HG03432 (cell line): Measurements from ENCODE around the gene MTAP.

Experiments
- ATAC-seq: cut with Tn5 transposase; IDR thresholded peaks from one replicate; pipeline ENCODE4 v1.9.1; 2021; ENCODE audit warnings: mild to moderate bottlenecking, moderate library complexity; ENCODE audit not compliant: unreplicated experiment

MTAP gene

DNA sequence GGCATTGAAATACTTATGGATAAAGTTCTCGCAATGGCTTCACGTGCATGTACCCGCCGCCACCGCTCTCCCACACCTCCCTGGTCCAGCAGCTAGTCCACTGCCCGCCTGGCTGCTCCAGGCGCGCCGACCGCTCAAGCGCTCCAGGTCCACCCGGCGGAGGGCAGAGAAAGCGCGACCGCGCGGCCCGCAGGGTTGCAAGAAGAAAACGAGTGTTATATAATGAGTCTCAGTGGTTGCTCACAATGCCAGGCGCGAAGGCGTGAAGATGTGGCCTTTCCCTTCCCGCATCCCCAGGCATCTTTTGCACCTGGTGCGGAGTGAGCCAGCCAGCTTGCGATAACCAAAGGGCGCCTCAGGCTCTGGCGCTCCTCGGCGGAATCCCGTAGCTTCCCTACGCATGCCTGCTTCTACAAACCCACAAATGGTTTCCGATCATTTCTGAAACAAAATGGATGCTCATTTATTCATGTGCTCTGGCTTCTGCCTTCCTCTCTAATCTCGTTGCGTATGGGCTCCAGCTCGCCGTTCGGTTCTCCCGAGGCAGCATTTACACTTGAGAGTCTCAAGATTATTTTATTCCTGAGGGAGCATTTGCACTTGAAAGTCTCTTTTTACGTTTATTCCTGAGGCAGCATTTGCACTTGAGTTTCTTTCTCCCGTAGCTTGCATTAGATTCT is 166.0 kb downstream of the MTAP start:
- no peak for ATAC-seq

DNA sequence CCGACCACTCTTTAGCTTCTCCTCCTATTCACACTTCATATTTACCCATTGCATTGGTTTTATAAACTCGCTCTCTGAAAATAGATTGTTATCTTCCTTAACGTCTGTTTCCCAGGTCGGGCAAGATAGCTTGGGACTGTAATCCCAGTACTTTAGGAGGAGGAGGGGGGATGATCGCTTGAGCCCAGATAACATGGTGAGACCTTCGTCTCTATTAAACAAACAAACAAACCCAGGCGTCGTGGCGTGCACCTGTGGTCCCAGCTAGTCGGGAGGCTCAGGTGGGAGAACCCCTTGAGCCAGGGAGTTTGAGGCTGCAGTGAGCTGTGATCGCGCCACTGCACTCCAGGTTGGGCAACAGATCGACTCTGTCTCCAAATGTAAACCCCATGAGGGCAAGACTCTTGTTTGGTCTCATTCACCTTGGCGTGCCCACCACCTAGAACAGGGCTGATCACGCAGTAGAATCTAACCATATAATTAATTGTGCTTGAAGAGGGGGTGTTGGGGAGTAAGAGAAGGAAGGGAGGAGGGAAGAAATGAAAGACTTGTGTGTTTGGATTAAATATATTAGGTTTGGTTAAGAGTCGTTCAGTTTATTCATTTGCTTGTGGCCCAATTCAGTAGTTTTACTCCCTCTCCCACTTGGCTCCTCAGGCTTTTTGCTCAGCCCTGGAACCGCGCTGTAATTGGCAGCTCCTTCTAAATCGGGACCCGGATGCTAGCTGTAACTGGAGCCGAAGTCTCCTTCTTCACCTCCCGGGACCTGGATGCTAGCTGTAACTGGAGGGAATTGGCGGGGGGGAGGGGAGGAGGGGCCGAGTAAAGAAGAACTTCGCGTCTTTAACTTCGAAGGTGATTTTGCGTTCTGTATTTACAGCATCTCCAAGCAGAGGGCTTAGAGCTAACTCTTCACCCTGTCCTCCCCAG is 166.8 kb downstream of the MTAP start:
- no peak for ATAC-seq

DNA sequence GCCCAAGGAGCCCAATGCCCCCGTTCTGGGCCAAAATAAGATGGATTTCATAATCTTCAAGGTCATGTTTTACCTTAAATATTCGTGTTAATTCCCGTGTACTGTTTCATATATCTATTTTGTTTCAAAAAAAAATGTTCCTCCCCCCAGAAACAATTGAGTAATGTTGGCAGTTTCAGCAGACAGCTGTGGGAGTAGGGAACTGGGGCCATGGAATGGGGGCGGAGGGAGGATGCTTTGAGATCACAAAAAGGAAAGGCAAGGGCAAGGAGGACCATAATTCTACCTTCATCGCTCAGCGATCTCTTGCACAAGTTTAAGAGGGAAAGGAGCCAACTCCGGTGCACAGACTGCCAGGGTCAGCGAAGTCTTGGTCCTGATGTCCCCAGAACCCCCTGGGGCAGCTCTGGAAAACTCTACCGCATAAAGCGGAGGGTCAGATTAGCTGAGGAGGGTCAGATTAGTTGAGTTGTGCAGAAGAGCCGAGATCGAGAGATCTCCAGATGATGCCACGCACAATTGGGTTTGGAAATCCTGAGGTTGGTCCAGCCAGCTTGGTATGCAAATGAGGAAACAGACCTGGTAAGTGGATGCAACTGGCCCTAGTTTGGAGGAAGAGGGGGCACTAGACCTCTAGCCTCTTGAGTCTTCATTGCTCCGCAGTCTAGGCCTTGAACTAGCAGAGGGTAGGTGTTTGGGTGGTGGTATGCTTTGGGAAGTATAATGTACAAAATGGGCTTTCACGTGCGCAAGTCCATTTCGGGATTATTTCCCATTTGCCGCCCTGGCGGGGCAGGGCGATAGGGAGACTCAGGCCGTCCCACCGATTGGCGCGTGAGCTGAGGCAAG is 167.7 kb downstream of the MTAP start:
- no peak for ATAC-seq

DNA sequence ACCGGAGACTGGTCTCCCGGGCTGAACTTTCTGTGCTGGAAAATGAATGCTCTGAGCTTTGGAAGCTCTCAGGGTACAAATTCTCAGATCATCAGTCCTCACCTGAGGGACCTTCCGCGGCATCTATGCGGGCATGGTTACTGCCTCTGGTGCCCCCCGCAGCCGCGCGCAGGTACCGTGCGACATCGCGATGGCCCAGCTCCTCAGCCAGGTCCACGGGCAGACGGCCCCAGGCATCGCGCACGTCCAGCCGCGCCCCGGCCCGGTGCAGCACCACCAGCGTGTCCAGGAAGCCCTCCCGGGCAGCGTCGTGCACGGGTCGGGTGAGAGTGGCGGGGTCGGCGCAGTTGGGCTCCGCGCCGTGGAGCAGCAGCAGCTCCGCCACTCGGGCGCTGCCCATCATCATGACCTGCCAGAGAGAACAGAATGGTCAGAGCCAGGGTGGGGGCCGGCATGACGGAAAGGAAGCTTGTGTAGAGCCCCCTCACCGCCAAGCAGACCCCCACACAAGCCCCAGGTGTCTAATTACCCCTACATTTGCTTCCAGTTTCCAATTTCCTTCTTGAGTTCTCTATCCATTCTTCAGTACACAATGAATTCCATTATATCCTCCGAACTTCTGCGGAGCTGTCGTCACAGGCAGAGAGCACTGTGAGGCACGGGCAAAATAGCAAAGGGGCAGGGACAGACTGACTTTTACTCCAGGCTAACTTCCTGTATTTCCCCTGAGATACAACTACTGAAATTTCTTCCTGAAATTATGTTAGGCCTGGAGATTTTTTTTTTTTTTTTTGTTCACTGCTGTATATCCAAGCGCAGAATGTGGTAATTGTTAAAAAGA is 168.6 kb downstream of the MTAP start:
- ATAC-seq = no peak

DNA sequence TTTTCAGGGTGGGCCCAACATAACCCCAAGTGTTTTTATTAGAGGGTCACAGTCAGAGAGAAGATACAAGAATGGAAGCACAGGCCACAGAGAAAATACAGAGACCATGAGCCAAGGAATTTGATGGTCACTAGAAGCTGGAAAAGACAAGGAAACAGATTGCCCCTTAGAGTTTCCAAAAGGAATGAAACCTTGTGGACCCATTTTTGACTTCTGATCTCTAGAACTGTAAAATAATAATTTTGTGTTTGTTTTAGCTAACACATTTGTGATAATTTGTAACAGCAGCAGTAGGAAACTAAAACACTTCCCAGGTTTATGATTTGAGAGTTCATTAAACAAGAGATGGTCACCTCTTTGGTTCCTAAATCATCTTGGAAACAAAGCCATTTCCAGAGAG is 169.9 kb downstream of the MTAP start:
- ATAC-seq = no peak

DNA sequence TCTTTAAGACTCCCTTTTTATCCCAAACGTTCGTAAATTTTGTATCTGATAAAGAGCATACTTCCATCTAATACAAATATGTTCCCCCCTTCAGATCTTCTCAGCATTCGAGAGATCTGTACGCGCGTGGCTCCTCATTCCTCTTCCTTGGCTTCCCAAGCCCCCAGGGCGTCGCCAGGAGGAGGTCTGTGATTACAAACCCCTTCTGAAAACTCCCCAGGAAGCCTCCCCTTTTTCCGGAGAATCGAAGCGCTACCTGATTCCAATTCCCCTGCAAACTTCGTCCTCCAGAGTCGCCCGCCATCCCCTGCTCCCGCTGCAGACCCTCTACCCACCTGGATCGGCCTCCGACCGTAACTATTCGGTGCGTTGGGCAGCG is 171.9 kb downstream of the MTAP start:
- no peak for ATAC-seq

DNA sequence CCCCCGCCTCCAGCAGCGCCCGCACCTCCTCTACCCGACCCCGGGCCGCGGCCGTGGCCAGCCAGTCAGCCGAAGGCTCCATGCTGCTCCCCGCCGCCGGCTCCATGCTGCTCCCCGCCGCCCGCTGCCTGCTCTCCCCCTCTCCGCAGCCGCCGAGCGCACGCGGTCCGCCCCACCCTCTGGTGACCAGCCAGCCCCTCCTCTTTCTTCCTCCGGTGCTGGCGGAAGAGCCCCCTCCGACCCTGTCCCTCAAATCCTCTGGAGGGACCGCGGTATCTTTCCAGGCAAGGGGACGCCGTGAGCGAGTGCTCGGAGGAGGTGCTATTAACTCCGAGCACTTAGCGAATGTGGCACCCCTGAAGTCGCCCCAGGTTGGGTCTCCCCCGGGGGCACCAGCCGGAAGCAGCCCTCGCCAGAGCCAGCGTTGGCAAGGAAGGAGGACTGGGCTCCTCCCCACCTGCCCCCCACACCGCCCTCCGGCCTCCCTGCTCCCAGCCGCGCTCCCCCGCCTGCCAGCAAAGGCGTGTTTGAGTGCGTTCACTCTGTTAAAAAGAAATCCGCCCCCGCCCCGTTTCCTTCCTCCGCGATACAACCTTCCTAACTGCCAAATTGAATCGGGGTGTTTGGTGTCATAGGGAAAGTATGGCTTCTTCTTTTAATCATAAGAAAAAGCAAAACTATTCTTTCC is 172.4 kb downstream of the MTAP start:
- peak; percentile 76 for ATAC-seq

DNA sequence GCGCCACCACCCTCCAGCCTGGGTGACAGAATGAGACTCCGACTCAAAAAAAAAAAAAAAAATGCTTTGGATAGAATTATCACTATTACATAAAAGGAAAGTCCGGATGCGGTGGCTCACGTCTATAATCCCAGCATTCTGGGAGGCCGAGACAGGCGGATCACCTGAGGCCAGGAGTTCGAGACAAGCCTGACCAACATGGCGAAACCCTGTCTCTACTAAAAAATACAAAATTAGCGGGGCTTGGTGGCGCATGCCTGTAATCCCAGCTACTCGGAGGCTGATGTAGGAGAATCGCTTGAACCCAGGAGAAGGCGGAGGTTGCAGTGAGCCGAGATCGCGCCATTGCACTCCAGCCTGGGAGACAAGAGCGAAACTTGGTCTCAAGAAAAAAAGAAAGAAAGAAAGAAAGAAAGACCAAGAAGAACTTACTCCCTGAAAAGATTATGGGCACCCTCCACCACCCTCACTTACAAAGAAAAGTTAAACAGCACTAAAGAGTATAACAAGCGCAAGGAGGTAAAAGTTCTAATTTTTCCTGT is 174.0 kb downstream of the MTAP start:
- ATAC-seq = no peak

DNA sequence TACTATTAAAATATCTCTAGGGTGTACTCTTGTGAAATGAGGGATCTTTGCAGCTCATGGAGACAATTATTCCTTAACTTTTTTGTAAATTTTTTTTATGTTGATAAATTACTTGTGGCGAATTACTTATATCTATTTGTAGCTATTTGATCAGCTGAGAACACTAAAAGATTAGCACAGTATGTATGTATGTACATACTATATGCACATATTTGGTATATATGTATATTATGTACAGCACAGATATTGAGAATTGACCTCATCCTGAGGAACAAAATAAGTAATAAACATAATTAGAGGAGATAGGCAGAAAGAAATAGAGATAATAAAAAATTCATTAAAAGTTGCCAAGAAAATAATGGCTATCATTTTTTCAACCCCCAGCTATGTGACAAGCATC is 180.0 kb downstream of the MTAP start:
- ATAC-seq = no peak

DNA sequence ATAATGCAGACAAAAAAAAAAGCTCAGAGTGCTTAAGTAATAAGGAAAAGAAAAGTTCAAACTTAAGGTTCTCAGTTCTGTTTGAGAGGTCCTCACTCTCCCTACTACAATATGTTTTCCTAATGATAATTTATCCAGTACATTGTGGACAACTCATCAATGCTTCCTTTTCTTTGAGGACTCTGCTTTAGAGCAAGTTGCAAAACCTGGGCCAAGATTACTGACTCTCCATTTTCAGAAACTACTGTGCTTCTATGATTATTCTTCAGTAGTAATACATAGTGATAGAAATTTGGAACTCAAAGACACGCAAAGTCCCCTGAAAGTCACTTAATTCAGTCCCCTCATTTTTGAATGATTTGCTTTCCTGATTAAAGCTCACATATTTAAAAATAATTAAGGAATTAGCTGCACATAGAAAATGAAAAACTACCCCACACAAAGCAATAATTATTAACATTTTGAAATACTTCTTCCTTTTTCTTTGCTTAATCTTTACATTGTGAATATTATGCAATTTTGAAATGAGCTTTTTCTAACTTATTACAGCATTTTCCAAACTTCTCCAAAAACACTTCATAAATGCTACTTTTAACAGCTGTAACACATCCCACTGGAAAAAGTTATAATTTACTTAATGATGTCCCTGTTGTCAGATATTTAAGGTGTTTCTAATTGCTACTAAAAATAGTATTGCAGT is 180.6 kb downstream of the MTAP start:
- no peak for ATAC-seq

DNA sequence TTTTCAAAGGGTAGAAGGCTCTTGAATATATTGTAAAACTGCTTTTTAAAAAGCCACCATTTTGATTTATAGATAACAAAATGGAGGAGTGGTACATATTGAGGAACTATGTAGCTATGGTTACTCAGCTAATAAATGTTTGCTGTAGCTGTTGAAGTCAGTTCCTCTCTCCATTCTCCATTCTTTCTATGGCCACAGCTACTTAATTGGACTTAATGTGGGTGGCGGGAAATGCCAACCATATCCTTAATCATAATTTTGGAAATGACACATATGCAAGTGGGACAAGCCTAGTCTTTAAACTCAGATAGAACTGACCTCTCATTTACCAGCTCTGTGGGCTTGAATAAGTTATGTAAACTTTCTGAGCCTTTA is 181.1 kb downstream of the MTAP start:
- no peak for ATAC-seq

DNA sequence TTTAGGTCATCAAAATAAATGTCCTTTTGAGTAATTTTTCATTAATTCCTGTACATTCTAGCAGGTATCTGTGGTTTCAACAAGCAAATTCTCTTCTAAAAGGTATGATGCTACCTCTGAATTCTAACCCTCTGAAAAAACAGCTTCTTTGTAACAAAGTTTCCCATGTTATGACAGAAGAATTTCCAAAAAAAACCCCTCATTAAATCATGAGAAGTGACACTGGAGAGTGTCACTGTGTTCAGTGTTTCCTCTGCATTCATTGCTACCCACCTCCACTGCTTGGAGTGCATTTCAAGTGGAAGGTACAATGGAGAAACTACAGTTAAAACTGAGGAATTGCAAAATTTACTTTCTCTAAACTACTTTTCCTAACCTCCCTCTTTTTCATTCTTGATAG is 181.7 kb downstream of the MTAP start:
- no peak for ATAC-seq

DNA sequence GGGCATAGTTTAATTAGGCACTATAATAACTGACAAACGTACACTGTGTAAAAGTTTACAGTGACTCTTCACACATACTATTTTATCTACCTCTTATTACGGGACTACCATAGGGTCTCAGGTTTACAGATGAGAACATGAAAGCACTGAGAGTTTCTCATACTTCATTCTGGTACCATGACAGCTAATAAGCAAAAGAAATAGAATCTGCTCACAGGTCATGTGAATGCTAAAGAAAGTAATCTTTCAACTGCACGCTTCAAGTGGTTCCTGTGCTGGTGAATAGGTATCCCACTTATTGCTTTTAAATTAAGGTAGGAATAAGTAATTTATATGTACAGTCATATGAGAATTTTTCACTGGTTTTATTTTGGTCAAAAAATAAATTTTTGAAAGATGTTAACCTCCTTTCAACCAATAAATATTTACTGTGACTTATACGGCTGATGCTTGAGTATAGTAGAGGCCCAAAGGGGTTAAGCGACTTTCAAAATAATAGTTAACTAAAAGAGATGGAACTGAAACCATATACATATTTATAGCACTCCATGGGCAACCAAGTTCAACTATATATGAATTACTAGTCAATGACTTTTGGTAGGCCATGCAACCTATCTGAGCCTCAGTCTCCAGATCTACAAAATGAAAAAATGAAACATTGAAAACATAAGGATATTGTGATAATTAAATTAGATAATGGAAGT is 183.7 kb downstream of the MTAP start:
- no peak for ATAC-seq
